Renal pelvis (tissue), 12 donors: Measurements from ENCODE around the gene ZNF17. TPM values are rescaled to one million over a fixed set of nuclear protein-coding genes. Genes with fewer than 3 reads are reported as not detected.
"Not testable (repeated sequence)": the region's sequence is repeated elsewhere in the genome, so short reads cannot be mapped to it uniquely, and the experiment has no call there.

ENCODE experiments used
- DNase-seq: peaks from one replicate; pipeline ENCODE4 v3.0.0-alpha.2; 2013
- long read RNA-seq, 16 experiments: transcript quantifications; one replicate each; lab custom pipeline, GENCODE V29; 2026
- polyA plus RNA-seq, 3 donors: library from polyadenylated mRNA; unstranded; fragments of 120-200 nt; gene quantifications; one replicate each; pipeline ENCODE4 v1.2.1, GENCODE V29; 2013; ENCODE audit not compliant: insufficient read length in 3 of 3

Gene ZNF17
- 10 to 100 TPM in 2 of 3 donors, 1 to 10 TPM in 1; 9.5 to 17.1 (median 12.9) TPM for polyA plus RNA-seq
- long read RNA-seq, donor 1, partial matches to known transcripts = 0 of 4 reads
- long read RNA-seq, donor 1, other reads (novel, unspliced or antisense) = 0 of 4 reads
- long read RNA-seq, donor 2, partial matches to known transcripts = 0 of 2 reads
- long read RNA-seq, donor 2, other reads (novel, unspliced or antisense) = 0 of 2 reads
- long read RNA-seq, donor 3, partial matches to known transcripts = 0 of 2 reads
- long read RNA-seq, donor 3, other reads (novel, unspliced or antisense) = 0 of 2 reads
- long read RNA-seq, donor 4, partial matches to known transcripts = 0 of 2 reads
- long read RNA-seq, donor 4, other reads (novel, unspliced or antisense) = 0 of 2 reads
- long read RNA-seq, donor 5, partial matches to known transcripts = 0 of 1 reads
- long read RNA-seq, donor 5, other reads (novel, unspliced or antisense) = 0 of 1 reads
- long read RNA-seq, donor 6, partial matches to known transcripts = 0 of 3 reads
- long read RNA-seq, donor 6, other reads (novel, unspliced or antisense) = 0 of 3 reads
- long read RNA-seq, donor 7, partial matches to known transcripts = 0 of 3 reads
- long read RNA-seq, donor 7, other reads (novel, unspliced or antisense) = 0 of 3 reads
- long read RNA-seq, donor 8, partial matches to known transcripts = 0 of 4 reads
- long read RNA-seq, donor 8, other reads (novel, unspliced or antisense) = 0 of 4 reads
- long read RNA-seq, donor 9, partial matches to known transcripts = 0 of 3 reads
- long read RNA-seq, donor 9, other reads (novel, unspliced or antisense) = 0 of 3 reads
- long read RNA-seq, donor 10, partial matches to known transcripts = 0 of 3 reads
- long read RNA-seq, donor 10, other reads (novel, unspliced or antisense) = 0 of 3 reads
- long read RNA-seq, donor 11, partial matches to known transcripts = 0 of 5 reads
- long read RNA-seq, donor 11, other reads (novel, unspliced or antisense) = 0 of 5 reads
- long read RNA-seq, donor 12, partial matches to known transcripts = 0 of 8 reads
- long read RNA-seq, donor 12, other reads (novel, unspliced or antisense) = 0 of 8 reads
- long read RNA-seq, donor 13, partial matches to known transcripts = 0 of 6 reads
- long read RNA-seq, donor 13, other reads (novel, unspliced or antisense) = 0 of 6 reads
- long read RNA-seq, donor 14, partial matches to known transcripts = 0 of 2 reads
- long read RNA-seq, donor 14, other reads (novel, unspliced or antisense) = 0 of 2 reads
- long read RNA-seq, donor 15, partial matches to known transcripts = 0 of 3 reads
- long read RNA-seq, donor 15, other reads (novel, unspliced or antisense) = 0 of 3 reads
- long read RNA-seq, donor 16, partial matches to known transcripts = 0 of 5 reads
- long read RNA-seq, donor 16, other reads (novel, unspliced or antisense) = 0 of 5 reads

DNA sequence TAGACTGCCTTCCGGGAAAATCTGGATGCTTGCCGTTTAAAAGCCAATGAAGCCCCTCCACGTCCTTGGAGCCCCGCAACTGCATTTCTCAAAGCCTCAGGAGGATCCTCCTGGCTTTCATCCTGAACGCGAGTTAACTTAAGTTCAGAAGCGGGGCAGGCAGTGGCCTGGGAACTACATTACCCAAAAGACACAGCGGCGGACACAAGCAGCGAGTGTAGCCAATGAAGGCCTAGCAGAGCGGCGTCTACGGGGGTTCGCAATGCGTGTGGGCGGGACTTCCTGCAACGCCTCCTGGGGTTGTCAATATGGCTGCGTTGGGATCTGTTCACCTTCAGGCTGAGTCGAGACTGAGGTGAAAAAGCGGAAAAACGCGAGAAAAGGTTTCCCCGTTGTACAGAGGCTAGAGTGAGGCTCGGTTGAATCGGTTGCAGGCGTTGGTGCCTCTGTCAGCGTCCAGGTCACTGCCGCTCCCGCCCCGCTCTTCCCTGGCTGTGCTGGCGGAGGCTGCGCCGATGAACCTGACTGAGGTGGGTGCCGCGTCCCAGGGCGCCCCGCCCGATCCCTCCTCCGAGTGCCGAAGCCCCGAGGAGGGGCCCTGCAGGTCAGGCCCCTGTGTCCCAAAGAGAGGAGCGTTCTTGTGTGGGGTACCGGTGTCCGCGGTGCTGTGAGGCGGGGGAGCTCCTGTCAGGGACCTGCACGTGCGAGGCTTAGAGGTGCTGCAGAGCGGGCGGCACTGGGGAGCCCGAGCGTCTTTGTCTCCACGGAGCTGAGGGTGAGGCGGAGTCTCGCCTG lies at the start of gene ZNF17:
Gene ZNF17 (plus strand): TSS at position 285 of the 795 bp plus-strand sequence. CDS start 2,455 bp downstream, outside the sequence.
- DNase-seq = peak; percentile 93

DNA sequence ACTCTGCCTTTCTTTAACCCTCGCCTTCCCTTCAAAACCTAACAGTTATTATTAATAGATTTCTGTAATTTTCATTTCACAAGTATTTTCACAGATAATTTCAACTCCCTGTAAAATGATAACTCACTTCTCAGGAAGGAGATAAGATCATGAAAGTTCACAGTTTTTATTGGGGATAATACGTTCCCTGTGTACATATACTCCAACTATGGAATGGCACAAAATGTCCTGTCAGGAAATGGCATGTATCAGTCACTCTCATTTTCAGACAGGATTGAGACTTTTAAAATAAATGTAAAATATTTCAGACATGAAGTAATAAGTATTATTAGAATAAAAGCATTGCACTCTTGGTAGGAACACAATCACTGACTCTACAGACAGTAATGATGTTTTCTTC lies 48.5 kb upstream of the ZNF17 start:
- DNase-seq = no peak

DNA sequence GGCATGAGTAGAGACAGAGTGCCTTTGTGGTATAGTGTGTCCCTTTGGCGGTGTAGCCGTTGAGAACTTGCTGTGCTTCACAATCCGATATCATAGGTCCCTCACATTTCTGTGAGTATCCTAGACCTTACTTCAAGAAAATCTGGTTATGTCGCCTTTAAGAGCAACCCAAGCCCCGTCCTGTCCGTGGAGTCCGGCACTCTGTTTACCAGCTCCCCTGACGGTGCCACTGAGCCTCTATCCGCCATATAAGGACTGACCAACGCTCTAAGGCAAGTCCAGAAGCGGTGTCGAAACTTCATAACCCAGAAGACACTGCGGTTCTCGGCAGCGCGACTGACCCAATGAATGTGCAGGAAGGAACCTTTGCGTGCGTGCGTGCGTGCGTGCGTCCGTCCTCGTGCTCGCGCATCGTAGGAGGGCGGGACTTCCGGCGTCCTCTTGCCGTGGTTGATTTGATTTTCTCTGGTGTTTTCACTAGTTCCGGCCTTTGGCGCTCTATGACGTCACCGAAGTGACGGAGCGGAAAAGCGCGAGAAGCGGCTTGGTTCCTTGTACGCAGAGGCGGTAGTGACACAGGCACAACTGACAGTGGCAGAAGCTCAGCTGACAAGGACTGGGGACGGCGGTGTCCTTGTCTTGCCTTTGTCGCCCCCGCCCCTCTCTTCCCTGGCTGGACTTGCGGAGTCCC lies 47.8 kb upstream of the ZNF17 start, which contains the start of the genes TRAPPC2B and ZNF547:
Gene TRAPPC2B (plus strand): TSS at position 555 of the 691 bp plus-strand sequence. CDS start 1,283 bp downstream, outside the sequence.
Gene ZNF547 (plus strand): TSS at position 555 of the 691 bp plus-strand sequence. CDS start 5,005 bp downstream, outside the sequence.
- DNase-seq = peak; percentile 99

DNA sequence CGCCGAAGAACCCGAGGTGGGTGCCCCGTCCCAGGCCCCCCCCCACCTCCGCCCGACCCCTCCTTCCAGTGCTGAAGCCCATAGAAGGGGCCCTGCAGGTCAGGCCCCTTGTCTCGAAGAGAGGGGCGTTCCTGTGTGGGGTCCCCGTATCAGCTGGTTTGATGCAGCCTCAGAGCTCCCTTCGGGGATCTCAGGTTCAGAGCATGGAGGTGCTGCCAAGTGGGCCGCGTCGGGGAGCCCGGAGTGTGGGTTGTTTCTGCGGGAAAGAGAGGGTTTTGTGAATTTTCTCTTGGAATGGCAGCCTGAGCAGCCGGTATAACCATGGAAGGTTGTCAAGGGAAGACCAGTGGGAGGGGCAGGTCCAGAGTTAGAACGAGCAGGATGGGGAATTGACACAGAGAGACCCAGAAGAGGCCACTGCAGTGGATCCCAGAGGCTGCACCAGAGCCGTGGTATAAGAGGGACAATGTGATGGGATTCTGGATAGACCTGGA lies 47.2 kb upstream of the ZNF17 start:
- no peak for DNase-seq

DNA sequence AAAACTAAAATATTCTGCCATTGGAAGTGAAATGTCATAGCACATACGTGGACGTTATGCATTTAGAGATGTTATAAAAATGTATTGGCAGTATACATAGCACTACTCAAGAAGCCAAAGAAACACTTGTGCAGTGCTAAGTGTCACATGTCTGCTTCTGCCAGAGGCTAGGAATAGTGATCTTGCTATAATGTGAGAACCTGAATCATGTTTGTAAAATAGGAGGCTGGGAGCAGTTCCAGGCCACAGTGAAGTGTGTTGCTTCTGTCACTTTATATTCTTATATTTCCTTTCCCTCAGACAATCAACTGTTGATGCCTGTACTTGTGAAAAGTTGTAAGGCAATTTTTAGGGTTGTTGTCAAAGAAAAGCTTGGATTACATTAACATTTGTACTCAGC lies 44.2 kb upstream of the ZNF17 start:
- DNase-seq = no peak

GRCh38 chr19:57374179-57374578 lies 36.8 kb upstream of the ZNF17 start:
- no peak for DNase-seq

GRCh38 chr19:57374647-57375046 lies 36.3 kb upstream of the ZNF17 start:
- DNase-seq = not testable (repeated sequence)

DNA sequence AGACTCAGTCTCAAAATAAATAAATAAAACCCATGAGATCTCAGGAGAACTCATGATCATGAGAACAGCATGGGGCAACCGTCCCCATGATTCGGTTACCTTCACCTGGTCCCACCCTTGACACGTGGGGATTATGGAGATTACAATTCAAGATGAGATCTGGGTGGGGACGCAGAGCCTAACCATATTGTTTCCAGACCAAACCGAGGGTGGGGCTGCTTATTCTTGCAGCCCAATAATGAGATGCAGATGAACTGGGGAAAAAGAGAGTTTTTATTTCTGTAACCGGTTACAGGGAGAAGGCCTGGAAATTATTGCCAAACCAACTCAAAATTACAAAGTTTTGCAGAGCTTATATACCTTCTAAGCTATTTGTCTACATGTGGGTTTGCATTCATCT lies 34.8 kb upstream of the ZNF17 start:
- no peak for DNase-seq

DNA sequence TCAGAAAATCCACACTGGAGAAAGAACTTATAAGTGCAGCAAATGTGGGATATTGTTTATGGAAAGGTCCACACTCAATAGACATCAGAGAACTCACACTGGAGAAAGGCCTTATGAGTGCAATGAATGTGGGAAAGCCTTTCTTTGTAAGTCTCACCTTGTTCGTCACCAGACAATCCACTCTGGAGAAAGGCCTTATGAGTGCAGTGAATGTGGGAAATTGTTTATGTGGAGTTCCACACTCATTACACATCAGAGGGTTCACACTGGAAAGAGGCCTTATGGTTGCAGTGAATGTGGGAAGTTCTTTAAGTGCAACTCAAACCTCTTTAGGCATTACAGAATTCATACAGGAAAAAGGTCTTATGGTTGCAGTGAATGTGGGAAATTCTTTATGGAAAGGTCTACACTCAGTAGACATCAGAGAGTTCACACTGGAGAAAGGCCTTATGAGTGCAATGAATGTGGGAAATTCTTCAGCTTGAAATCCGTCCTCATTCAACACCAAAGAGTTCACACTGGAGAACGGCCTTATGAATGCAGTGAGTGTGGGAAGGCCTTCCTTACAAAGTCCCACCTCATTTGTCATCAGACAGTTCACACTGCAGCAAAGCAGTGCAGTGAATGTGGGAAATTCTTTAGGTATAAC lies 33.3 kb upstream of the ZNF17 start:
- no peak for DNase-seq

DNA sequence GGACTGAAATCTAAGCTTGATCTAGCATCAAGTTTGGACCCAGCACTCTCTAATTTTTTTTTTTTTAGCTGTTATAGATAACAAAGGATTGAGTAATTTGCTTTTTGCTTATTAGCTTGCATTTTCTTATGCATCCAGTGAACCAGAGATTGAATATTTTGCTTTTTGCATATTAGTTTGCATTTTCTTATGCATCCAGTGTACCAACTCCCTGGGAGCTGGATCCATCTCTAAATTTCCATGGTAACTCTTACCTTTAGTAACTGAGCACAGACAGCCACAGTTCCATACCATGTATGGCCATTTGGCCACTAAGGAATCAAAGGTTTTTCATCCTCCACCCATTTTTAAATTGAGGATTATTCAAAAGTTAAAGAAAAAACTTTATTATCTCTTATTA lies 30.0 kb upstream of the ZNF17 start:
- DNase-seq = no peak

DNA sequence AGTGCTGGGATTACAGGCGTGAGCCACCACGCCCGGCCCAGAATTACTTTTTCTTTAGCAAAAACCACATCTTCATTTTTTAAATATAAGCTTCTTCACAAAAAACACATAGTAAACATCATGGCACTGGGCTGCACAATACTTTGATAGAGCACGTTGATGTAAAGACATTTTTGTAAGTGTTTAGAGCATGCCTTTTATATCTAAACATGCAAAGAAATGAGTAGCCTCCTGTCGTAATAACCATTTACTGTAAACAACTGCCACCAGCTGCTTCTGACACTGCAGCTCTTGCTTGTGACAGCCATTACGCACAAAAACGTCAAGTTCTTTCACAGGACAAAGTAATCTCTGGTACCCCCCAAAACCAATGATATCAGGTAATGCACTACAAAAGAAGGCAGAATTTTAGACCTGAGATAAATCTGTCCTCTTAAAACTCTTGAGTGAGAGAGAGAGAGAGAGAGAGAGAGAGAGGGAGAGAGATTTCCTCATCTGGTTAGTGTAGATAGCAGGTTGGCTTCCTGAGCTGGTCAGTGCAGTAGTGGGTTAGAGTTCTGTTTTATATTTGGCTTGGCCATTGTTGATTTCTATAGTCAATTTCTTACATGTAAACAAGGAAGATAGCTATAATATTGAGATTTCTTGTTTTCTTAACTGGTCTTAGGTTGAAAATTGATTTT lies 28.0 kb upstream of the ZNF17 start:
- DNase-seq = no peak

GRCh38 chr19:57389194-57389729 lies 21.7 kb upstream of the ZNF17 start:
- no peak for DNase-seq

DNA sequence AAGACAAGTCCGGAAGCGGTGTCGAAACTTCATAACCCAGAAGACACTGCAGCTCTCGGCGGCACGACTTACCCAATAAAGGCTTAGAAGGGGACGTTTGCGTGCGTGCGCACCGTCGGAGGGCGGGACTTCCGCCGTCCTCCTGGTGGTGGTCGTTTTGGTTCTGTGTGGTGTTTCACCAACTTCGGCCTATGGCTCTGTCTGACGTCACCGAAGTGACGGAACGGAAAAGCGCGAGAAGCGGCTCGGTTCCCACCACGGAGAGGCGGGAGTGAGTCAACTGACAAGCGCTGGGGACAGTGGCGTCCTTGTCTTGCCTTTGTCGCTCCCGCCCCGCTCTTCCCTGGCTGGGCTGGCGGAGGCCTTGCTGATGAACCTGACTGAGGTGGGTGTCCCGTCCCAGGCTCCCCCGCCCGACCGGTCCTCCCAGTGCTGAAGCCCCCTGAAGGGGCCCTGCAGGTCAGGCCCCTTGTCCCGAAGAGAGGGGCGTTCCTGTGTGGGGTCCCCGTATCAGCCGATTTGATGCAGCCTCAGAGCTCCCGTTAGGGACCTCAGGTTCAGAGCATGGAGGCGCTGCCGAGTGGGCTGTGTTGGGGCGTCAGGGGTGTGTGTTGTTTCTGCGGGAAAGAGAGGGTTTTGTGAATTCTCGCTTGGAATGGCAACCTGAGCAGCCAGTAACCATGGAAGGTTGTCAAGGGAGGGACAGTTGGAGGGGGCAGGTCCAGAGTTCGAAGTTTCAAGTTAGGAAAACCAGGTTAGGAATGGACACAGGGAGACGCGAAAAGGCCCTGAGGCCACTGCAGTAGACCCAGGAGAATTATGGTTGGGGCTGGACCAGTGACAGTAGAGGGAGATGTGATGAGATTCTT lies 21.0 kb upstream of the ZNF17 start, which contains the start of gene ZNF548:
Gene ZNF548 (plus strand): TSS at position 125 of the 869 bp plus-strand sequence. CDS start 246 bp downstream, at position 371.
- DNase-seq = peak; percentile 98

DNA sequence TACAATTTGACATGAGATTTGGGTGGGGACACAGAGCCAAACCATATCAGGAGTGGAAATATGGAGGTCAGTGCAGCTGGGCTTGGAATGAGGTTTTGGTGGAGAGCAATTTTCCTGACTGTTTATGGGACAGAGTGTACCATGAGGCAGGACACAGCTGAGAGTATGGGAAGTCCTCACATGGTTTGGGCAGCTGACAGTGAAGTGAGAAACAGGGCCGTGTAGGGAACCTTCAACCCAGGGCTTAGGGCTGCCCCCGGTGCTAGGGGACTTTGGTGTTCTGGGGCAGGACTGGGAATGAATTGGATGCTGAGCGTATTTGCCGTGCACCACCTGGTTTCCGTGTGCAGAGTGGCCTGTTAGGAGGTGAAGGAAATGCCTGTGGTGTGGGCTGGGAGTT lies 15.3 kb upstream of the ZNF17 start:
- no peak for DNase-seq

DNA sequence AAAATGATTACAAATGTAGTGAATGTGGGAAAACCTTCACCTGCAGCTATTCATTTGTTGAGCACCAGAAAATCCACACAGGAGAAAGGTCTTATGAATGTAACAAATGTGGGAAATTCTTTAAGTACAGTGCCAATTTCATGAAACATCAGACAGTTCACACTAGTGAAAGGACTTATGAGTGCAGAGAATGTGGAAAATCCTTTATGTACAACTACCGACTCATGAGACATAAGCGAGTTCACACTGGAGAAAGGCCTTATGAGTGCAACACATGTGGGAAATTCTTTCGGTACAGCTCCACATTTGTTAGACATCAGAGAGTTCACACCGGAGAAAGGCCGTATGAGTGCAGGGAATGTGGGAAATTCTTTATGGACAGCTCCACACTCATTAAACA lies 12.1 kb upstream of the ZNF17 start:
- no peak for DNase-seq

DNA sequence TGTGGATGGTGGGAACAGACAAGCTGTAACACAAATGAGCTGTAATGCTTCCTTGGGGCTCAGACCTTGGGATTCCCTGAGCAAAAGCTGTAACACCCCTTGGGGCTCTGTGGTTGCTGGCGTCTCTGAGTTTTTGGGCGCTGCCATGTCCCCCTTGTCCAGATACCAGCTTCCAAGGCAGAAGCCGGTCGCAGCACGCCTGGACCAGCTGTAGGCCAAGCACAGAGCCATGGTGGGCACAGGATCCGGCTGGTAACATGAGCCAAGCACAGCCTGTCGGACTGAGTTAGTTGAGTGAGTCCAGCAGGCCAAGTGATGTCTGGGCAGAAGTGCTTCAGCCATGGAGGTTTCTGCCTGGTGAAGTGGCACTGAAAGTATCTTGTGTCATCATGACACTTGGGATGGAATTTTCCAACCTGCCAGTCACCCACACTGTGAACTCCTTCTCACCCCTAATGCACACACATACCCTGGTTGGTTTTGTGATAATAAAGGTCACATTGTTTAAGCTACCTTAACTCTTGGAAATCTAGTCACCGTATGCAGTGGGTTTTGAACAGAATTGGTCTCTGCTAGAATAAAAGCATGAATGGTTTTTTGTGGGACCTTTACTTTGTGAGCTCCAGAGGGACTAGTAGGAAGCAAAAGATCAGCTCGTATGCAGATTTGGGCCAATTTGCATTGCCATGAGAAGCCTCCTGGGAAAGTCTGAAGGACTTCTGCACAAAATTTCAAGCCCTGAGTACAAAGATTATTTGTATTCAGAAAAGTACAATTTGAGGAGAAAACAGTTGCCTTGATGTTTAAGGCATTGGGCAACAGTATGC lies 7.0 kb upstream of the ZNF17 start:
- DNase-seq = no peak
